HG03575 (cell line): ENCODE data around the gene FUT9.

ENCODE experiments used
- ATAC-seq: cut with Tn5 transposase; IDR thresholded peaks from one replicate; pipeline ENCODE4 v1.9.1; 2021; ENCODE audit not compliant: unreplicated experiment, insufficient number of reproducible peaks, low FRiP score; ENCODE audit errors: extremely low read depth

Gene FUT9

DNA sequence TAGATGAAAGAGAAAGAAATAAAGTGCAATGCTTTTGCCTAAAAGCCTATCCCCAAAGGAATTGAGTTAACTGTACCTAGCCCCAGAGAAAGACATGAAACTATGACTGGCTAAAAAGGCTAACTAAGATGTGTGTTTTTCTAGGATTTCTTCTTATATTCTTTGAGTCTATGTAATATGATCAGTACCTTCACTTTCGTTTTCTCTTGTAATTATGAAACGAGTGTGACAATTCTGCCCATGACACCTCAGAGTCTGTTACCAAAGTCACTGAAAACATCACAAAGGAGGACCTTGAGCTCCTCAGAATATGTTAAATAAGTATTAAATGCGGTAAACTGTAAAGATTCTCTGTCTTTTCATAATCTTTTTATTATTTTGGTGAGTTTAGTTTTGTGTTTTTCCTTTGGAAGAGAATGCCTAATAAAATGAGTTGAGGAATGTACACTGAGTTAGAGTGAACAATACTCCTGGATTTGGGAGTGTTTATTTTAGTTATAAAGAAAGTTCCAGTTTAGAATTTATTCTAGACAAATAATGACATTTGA, 141.3 kb downstream of the FUT9 start:
- peak; percentile 90 for ATAC-seq

DNA sequence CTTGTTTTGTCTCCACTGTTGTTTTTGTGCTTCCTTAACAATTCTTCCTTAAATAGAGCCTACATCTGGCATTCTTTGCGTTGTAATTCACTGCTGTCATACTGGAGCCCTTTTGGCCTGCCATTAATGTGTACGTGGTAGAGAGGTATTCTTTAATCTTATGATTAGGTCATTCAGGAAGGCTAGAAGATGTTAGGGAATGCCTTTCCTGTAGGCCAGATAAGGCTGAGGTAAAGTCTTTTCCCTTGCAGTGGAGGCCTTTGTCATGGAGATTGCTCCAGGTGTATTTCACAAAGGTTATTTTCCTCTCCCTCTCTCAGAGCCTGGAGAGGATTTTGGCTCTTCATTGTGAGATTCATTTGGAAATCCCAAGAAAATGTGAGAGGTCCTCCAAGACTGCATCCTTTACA, 146.9 kb downstream of the FUT9 start:
- no peak for ATAC-seq

DNA sequence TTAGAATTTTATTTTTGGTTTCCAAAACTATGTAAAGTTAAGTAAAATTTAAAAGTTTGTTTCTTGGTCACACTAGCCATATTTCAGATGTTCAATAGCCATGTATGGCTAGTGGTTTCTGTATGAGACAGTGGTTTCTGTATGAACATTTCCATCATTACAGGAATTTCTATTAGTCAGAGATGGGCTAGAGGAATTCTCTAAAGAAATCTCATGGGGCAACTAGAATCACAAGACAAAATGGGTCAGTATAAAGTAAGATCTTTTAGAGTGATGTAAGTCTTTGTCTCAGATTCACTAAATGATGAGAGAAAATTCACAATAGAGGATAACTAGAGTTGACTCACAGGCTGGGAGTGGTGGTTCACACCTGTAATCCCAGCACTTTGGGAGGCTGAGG, 149.0 kb downstream of the FUT9 start:
- ATAC-seq, result no peak

DNA sequence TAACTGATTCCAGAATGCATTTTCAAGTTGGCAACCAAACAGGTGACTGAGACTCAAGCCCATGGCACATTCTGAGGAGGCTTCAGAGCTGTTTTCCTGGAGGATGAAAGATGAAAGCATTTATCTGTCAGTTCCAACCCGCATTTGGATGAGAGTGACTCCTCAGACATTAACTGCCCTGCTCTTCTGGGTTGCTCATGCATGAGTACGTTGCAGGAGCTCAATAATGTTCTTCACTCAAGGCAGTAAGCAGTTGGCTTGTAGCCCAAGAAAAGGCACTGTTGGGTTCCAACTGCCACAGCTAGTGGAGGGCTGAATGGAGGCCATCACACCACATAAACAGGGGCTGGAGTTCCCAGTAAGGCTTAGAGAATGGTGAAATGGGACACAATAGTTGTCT, 155.3 kb downstream of the FUT9 start:
- no peak for ATAC-seq

DNA sequence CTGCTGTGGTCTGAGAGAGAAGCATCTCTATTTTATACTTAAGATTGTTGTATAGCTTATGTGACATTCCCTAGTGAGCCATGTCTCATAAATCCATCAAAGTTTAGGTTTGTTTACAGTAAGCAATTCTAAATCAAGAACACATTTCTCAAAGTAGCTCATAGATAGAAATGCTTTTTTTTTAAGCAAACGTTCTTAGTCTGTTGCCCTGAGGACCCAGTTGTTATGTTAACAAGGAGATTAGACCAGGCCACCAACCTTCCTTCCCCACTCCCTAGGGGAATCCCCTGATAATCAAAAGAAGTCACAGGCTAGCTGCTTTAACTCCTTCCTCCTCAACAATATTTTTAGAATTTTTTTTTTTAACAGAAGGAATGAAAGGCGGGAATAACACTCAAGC, 169.0 kb downstream of the FUT9 start:
- no peak for ATAC-seq

DNA sequence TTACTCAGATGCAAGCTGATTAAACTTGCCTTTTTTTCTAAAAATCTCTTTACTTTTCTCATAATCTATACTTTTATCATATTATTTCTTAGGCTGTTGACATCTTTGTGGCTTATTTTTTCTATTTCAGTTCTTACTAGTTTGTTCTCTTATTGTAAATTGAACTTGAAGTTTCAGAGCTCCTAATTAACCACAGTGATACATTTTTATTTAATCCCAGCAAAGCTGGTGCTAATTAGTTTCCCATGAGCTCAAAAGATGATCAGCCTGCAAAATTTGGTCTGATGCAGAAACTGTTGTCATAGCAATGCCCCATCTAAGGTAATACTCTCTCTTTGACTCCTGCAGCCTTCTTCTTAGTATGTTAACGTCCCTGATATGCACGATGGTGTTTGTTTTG, 170.3 kb downstream of the FUT9 start:
- ATAC-seq, result no peak

DNA sequence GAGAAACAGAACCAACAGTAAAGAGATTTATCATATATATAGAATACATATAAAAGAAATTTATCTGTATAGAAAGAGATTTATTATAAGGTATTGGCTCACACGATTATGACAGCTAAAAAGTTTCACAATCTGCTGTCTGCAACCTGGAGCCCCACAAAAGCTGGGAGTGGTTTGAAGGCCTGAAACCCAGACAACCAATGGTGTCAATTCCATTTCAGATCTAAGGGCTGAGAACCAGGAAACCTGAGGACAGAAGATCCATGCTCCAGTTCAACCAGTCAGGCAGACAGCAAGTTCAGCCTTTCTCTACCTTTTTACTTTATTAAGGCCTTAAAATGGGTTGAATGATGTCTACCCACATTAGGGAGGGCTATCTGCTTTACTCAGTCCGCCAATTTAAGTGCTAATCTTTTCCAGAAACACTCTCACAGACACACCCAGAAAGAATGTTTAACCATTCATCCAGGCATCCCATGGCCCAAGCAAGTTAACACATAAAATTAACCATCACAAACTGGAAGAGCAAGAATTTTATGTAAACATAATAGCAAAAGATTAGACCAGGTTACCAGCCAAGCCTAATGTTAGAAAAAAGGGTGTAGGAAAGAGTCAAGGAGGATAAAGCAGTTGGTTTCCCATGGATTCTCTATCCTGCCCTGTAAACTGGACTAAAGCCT, 170.9 kb downstream of the FUT9 start:
- ATAC-seq, result no peak

DNA sequence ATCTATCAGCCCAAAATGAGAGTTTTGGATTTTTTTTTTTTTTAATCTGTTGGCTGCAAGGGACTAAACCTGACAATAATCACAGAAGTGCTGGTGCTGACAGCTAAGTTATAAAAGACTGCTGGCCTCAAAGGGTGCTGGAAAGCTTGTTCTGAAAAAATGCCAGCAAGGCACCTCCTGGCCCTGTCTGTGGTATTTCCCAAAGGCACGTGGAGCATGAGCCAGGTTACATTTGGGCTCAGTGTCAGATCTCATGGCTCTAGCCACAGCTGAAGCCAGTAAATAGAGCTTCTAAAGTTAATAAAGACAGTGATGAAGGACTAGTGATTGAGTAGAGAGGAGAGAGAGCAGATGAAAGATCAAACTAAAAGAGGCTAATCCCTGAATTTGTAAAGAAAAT, 178.9 kb downstream of the FUT9 start:
- ATAC-seq, result no peak

DNA sequence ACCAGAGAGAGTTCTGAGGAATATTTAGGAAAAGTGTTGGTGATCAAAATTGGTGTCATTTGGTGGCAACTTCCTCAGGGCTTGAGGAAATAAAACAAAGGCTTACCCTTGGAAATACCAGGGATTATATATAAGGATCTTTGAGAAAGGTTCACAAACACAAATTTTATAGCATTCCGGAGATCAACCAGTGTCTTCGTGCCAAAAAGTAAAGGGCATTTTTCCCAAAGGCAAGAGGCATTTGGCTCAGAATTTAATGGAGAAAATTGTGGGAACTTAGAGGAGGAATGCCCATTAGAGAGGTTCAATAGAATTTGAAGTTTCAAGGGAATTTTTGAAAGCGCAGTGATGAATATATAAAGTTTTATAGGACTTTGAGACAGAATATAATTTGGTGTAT, 179.5 kb downstream of the FUT9 start:
- no peak for ATAC-seq

DNA sequence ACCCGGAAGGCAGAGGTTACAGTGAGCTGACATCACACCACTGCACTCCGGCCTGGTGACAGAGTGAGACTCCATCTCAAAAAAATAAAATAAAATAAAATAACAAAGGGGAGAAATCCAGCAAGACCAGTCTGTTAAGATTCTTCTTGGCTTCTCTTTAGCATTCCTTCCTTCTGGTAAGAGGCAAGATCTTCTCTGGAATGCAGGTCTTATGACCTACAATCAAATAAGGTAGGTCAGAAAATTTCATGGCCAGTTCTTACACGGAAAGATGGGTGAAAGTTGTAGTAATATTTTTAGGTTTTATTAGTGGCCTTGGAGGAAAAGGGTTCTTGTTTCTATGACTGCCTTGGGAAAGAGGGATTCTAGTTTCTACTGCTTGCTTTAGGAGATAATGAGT, 180.9 kb downstream of the FUT9 start:
- ATAC-seq, result no peak

DNA sequence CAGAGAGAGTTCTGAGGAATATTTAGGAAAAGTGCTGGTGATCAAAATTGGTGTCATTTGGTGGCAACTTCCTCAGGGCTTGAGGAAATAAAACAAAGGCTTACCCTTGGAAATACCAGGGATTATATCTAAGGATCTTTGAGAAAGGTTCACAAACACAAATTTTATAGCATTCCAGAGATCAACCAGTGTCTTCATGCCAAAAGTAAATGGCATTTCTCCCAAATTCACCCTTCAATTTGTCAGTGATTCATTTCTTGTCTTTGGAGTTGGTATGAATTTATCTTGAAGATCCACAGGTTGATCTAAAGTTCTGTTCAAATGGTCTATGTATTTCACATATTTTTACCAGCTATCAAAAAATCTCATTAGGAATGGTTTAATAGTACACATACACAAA, 181.5 kb downstream of the FUT9 start:
- no peak for ATAC-seq

DNA sequence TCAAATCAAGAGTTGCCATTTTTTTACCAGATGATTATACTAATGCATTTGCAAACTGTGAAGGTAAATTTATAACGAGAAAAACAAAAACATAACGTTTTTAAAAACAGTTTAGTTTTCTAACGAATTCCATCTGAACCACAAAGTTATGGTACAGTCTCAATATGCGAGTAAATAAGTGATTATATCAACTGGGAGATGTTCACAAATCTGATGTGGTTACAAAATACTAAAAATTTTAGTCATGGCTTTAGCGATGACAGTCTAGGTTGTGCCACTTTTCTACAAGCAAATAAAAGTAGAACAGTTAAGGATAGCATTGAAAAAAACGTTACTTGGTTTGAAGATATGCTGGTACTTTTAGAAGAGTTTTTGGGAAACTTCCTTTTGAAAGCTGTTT, 186.8 kb downstream of the FUT9 start:
- ATAC-seq, result no peak

DNA sequence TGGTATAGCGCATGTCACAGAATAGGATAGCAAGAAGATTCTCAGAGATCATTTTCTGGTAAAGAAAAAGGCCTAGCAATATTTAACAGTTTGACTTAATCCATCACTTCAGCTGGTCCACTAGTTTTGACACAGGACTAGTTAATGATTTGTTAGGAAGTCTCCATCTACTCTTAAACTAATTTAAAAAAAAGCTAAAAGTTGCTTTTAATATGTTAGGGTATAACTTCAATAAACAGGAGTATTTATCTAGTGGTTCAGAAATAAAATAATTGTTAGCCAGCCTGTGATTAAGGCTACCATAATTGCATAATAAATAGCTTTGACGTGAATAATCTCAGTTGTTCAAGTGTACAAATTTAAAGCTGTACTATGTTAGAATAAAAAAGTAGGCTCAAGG, 195.6 kb downstream of the FUT9 start:
- ATAC-seq, result no peak

DNA sequence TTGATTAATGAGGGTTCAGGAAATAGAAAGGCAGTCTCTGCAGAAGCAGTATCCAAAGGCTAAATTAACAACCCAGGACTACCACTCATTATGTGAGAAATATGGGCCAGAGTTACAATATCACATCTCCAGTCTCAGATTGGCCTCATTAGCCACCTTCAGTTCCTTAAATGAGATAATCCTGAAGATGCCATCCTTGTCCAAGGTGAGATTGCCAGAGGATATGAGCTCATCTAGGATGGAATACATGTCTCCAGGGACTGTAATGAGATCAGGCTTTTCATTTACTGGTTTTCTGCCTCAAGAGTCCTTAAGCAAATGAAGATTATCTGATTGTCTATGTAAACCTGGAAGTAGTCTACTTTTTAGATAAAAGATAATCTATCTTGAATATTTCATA, 196.3 kb downstream of the FUT9 start:
- ATAC-seq, result no peak

DNA sequence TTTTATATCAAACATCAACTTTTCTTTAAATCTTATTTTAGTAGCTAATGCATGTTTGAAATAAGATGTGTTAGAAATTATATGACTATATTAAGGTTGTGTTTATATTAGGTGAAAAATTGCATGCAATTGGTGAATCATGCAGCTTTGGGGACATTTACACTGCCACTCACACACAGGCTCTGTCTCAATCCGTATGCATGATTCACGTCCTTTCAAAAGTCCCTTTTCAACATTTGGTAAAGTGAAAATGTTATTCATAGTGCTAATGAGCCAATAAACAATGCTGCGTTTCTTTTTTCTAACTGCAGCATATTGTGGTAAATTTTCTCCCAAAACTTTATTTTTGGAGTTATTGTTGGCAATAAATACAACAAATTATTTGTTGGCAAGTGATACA, 198.0 kb downstream of the FUT9 start:
- no peak for ATAC-seq

DNA sequence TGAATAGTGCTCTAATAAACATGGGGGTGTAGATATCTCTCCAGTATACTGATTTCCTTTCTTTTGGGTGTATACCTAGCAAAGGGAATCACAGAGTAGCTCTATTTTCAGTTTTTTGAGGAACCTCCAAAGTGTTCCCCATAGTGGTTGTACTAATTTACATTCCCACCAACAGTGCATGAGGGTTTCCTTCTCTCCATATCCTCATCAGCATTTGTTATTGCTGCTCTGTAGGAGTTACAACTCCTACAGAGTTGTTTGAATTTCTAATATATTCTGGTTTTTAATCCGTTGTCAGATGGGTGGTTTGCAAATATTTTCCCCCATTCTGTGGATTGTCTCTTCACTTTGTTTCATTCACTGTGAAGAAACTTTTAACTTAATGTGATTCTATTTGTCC, 207.9 kb downstream of the FUT9 start:
- no peak for ATAC-seq

DNA sequence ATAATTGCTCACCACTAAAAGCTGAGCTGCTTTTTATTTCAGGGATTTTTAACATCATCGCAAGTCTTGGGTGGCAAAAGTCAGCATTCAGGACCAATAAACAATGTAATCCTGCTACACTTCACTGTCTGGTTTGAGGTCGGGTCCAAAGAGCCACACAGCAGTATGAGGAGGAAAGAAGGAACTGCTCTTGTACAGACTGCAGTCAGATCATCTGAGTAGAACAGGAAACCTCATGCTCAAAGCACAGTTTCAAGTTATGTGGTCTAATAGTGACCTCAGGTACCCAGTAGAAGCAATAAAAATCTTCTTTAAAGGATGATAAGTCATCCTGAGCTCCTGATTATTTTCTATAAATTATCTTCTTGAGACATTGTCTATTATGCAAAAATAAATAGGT, 211.4 kb downstream of the FUT9 start:
- no peak for ATAC-seq

DNA sequence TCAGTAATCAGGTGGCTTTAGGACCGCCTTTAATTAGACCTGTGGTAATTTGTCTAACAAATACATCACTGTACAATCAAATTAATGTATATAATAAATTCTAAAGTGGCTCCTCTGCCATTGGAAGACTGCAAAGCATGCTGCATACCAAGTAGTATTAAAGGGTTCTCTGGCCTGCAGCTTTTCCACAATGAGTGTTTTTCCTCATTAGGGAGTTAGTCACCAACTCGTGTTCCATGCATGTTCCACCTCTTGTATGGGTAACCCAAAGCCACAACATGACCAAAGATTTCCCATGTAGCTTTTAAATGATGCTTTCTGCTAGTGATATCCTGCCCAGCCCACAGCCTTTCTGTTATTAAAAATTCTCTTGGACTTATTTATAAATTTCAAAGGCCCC, 218.7 kb downstream of the FUT9 start:
- no peak for ATAC-seq

DNA sequence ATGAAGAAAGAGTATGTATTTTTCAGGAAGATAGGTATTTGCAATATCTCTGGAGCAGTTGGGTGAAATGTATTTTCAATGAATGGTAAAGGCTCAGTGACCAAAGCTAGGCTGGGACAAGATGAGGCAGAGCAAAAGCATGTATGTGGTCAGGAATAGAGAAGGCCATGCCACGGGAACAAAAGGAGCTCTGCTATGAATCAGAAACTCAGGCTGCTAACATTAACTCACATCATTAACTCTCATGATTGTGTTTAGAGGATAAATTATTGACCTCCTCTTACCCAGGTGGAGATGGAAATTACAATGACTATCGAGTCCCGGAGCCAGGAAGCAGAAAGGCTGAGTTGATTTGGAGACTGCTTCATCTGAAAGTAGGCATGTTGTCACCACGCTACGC, 220.2 kb downstream of the FUT9 start:
- ATAC-seq, result no peak

DNA sequence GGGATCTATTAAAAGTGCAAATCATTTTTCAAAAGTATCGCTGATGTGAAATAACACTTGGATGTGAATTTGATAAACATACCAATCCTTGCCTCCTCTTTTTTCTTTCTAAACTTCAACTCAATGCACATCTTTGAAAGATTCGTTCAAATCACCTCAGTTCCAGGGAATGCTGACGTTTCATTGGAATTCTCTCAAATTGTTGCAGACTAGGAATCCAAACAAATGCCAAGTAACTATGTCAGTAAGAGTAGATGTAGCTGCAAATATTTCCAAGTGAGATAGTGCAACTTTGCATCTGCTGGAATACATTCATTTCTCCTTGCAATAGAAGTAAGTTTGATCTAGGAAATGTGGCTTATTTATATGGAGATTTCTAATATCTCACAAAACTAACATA, 220.7 kb downstream of the FUT9 start:
- no peak for ATAC-seq

DNA sequence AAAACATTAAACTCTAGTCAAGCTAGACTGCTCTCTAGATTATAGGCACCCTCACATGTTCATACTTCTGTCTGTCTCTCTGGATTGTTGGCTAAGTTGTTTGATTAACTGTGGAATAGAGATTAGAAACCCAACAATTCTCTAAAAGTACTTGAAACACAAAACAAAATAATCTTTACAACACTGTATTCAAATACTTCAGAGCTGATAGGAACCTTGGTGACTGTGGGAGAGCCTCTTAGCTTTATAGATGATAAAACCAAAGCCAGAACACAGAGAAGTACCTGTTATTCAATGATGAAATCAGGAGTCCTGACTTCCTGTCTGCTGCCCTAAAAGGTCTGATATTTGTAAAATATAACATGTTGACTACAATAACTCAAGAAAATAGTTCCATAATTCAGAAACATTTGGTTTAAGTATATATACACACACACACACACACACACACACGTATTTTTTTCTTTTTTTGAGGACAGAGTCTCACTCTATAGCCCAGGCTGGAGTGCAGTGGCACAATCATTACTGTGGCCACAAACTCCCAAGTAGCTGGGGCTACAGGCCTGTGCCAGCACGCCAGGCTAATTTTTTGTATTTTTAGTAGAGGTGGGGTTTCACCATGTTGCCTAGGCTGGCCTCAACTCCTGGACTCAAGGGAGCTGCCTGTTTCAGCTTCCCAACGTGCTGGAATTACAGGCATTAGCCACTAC, 222.0 kb downstream of the FUT9 start:
- ATAC-seq, result no peak
